HEK293 (cell line): ENCODE data around the gene KLC4.

ENCODE experiments used
- CTCF ChIP-seq: fragments of 450-650 bp; formaldehyde crosslinking; IDR thresholded peaks from 2 replicates; pipeline ENCODE4 v1.5.1; 2016; ENCODE audit warnings: missing biosample characterization, missing genetic modification characterization
- ZNF23 ChIP-seq: fragments of 450-650 bp; formaldehyde crosslinking; IDR thresholded peaks from 2 replicates; pipeline ENCODE4 v1.5.1; 2016; ENCODE audit warnings: missing biosample characterization, missing genetic modification characterization, borderline replicate concordance
- ZNF274 ChIP-seq, 2 experiments: fragments of 200-500 bp in 1 of 2; fragments of 450-650 bp in 1 of 2; sonication (Bioruptor generic) in 1 of 2; formaldehyde crosslinking in 1 of 2; IDR thresholded peaks; 2 replicates each; pipeline versions ENCODE4 v1.5.1 to v1.6.1; 2014 to 2016; ENCODE audit warnings: borderline replicate concordance in 1 of 2, inconsistent platforms in 1 of 2, low read length in 1 of 2, missing biosample characterization in 1 of 2, missing genetic modification characterization in 1 of 2
- ZNF660 ChIP-seq: fragments of 450-650 bp; IDR thresholded peaks from 2 replicates; pipeline ENCODE4 v1.5.1; 2018; ENCODE audit warnings: missing biosample characterization, mild to moderate bottlenecking, missing genetic modification characterization

GRCh38 chr6:43092635-43093034 is 33.2 kb downstream of the KLC4 start:
- TF ChIP-seq ZNF660, result no peak
- TF ChIP-seq ZNF274 (IDR thresholded peaks at IDR 0.05; ENCODE audit: low read length), result no peak
- no peak for TF ChIP-seq ZNF274 (tag by site-specific recombination; IDR thresholded peaks at IDR 0.05; ENCODE audit: borderline replicate concordance)
- TF ChIP-seq ZNF23, result no peak
- no peak for TF ChIP-seq CTCF (tag by site-specific recombination)
